GM21717 (cell line): ENCODE measurements around the gene SYPL1.

Experiments
- ATAC-seq: cut with Tn5 transposase; IDR thresholded peaks from one replicate; pipeline ENCODE4 v1.9.1; 2021; ENCODE audit warnings: mild to moderate bottlenecking, moderate library complexity; ENCODE audit not compliant: unreplicated experiment

The SYPL1 gene

GRCh38 chr7:106122713-106123112, 10.6 kb upstream of the SYPL1 start:
- ATAC-seq = no peak

DNA sequence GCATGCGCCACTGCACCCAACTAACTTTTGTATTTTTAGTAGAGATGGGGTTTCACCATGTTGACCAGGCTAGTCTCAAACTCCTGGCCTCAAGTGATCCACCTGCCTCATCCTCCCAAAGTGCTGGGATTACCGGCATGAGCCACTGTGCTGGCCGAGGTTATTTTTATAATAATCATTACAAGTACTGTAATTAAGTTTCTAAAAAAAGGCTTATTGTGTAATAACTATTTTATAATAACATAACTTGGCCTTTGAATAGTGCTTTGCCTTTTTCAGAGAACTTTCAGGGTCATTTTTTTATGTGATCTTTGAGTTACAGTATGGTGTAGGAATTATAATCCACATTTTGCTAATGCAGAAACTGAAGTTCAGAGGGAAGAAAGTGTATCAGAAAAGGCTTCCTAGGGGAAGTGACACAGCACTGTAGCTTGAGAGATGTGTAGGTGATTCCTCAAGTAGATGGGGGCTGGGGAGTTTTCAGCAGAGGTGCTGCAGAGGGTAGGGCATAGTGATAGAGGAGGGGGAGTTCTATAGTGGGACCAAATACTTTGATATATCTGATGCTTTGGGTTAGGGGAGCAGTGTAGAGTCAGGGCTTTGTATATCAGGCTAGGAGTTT, 9.2 kb upstream of the SYPL1 start:
- ATAC-seq = no peak

- no peak for ATAC-seq
Observed at GRCh38 chr7:106120500-106120899, 8.4 kb upstream of the SYPL1 start.

DNA sequence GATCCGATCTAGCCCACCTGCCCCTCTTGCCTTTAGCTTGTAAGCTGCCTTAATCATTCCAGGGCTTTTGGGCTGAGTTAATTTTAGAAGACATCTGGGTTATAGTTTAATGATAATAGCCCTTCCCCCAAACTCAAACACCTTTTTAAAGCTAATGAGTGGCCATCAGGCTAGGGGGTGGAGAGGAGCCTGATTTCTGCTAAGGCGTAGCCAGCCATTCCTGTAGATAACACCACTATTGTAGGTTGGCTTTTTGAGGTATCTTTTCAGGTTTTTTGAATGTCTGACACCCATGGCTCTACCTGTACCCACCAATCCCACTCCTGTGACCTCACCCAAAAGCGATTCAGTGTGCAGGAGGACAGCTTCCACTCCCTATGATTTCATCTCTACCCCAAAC, 7.6 kb upstream of the SYPL1 start:
- ATAC-seq = no peak

DNA sequence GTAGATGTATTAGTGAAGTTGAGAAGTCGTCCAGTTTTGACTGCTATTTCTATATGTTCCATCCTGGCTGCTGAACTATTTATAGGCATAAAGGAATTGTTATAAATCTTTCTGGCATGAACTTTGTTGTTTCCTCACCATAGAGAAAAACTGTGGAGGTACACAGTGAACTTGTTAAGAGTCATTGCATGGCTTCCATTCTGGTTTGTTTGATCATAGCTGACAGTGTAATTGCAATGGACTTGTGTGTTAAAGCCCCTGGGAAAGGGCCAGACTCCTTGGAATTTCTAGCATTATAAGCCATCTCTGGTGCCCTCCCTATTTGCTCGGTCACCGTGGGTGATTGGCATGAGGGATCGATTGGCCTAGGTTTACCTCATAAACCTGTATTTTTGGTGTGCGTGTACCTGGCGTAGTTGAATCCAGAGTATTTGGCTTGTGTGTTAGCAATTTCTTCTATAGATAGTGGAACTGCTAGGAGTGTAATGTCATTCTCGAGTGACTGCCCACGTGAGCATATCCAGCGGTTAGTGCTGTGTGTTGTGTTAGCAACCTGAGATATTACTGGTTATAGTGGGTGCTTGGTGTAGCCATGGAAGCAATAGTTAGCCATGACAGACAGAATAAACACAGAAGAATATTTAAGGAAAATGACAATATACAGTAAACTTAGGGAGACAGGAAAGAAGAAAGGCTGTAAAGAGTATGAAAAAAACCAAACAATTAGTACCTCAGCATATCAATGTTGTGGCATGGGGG, 5.9 kb upstream of the SYPL1 start:
- no peak for ATAC-seq

GRCh38 chr7:106116161-106116704, 4.1 kb upstream of the SYPL1 start:
- ATAC-seq = no peak

DNA sequence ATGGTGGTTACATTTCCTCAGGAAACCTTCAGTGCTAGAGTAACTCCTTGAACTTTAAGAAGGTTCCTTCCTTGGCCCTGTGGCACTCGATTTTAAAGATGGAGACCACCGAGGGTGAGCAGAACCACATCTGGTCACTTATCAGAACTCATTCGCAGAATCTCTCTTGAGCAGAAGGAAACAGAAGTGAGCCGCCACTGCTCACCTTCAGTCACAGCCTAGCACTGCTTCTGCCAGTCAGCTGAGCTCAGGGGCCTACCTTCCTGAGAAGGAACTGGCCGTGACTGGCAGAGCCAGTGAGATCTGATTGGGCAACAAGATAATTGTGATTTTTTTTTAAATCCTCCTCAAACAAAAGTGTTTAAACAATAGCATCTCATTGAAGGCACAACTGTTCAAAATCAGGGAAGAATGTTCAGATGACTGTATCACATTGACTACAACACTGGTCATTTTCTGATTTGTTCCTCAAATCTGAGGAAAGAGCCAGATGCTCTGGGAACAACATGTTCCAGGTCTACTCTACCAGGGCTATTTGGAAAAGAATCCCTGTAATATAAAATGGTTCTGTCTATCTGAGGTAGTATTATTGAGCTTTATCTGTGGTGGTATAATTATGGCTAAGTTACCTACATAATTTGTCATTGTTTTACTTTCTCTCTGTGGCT, 2.7 kb upstream of the SYPL1 start:
- no peak for ATAC-seq

DNA sequence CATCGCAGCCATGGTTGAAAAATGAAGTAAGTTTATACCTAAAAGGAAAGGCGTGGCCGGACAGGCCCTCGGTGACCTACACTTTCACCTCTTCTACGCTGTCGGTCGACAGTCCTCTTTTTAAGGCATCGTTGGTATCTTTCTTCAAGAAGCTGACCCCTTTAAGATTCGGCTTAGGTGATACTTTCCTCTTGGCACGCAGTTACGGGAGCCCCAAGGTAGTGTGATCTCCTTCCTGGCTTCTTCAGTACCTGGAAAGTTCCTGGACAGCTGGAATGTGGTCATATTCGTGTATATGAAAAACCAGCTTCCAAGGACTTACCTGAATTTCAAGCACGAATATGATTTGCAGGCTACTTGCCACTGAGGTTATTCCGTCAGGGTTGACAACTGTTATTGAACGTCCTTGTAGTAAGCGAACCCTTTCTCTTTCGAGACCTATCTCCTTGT, 885 bp upstream of the SYPL1 start:
- ATAC-seq = no peak

DNA sequence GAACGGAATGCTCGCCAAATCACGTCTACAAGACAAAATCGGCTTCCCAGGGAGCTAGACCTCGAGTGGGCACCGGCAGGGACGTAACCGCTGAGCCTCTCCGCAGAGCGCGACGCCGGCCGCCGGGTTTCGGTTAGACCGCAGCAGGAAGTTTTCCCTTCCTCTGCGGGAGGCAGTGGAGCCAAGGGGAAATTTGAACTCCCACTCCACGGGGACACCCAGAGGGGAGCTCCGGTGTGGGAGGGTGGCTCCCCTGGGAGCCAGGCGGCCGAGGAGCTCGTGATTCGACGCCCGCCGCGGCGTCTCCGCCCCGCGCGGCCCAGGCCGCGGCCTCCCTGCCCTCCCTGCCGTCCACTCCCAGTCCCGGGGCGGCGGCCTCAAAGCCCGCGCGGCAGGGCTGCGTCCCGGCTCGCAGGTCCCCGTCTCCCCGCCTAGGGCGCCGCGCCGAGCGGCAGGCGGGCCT, 426 bp downstream of the SYPL1 start:
- ATAC-seq = peak; percentile 27

DNA sequence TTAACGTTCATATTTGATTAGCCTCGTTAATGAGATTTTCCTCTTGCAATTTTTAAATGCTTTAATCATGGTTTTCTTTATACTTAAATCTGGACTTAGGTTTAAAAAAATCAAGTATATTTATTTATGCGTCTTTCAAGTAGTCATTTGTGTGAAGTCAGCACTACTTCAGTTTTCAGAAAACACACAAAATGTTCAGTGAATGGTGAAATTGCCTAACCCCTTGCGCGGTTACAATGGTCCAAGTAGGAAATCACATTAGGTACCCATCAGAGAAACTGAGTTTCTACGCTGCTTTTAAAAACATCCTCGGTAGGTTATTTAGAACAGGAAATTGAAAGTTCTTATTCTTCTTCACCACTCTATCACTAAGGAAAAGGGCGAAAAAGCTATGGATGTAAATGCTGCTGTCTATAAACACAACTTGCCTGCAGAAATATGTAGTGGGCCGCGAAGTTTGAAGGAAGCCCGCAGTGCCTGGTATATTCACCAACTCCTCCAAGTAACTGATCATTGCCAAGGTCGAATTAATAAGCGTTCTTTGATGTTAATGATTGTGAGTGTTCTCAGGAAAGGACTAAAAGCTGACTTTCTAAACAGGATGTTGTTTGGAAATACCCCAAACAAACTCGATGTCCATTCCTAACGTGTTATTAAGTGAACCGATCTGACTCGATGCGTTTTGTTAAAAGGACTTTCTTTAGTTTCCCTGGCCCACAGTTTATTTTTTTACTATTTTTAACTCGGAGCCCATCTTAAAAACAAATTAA, 1.0 kb downstream of the SYPL1 start:
- no peak for ATAC-seq

GRCh38 chr7:106110238-106110560, 1.9 kb downstream of the SYPL1 start:
- no peak for ATAC-seq

GRCh38 chr7:106109521-106110237, 2.4 kb downstream of the SYPL1 start:
- ATAC-seq = no peak

DNA sequence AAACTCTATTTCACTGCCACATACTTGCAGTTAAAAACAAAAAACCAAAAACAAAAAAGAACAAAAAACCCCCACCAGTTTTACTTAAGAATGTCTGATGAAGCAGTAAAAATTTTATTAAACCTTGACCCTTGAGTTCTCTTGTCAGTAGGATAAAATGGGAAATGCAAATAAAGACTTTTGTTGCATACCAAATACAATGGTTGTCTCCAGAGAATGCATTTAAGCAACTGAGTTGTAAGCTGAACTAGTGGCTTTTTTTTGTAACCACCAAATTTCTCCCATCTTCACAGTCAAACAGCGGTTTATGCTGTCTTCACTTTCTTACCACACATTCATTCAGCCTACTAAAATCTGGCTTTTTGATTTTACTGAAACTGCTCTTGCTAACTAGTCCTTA, 3.1 kb downstream of the SYPL1 start:
- no peak for ATAC-seq

- ATAC-seq = no peak
Observed at GRCh38 chr7:106104721-106105260, 7.3 kb downstream of the SYPL1 start.

- no peak for ATAC-seq
Observed at GRCh38 chr7:106102387-106102966, 9.6 kb downstream of the SYPL1 start.

DNA sequence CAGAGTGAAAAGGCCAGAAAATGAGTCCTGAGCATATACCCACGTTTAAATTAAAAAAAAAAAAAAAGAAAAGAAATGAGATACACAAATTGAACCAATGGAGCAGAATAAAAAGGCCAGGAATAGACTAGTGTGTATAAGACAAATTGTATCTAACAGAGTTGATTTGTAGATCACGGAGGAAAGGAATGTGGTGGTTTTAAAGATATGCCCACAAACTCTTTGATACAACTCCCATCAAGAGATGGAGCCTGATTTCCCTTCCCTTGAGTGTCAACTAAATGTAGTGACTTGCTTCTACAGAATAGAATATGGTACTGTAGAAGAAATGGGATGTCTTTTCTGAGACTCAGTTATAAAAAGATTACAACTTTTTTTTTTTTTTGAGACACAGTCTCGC, 10.4 kb downstream of the SYPL1 start:
- ATAC-seq = no peak

DNA sequence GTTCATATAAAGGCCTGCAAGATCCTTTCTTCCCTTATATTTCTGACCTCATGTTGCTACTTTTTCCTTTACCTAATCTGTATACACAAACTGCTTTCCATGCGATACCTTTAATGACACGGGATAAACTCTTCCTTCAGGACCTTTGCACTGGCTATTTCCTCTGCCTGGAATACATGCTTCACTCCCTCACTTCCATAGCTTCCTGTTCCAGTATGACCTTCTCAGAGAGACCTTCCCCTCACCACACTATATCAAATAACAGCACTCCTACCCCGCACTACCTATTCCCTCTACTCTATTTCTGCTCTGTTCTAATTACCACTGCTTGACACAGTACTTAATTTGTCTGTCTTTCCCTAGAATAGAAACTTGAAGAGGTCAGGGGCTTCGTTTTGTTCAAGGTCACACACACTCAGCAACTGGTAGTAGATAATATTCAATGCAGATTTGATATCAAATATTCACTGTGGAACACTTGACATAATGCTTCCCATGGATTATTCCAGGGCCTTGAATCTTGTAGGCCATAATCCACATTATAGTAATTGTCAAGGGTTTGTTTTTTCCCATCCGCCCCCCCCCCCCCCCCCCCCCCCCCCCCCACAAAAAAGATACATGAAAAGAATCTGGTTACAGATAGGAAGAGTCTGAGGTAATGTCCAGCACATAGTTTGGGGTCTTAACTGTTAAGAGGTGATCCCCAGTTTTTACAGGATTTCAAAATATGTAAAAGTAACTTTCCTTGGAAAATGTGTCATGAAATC, 11.1 kb downstream of the SYPL1 start:
- no peak for ATAC-seq

DNA sequence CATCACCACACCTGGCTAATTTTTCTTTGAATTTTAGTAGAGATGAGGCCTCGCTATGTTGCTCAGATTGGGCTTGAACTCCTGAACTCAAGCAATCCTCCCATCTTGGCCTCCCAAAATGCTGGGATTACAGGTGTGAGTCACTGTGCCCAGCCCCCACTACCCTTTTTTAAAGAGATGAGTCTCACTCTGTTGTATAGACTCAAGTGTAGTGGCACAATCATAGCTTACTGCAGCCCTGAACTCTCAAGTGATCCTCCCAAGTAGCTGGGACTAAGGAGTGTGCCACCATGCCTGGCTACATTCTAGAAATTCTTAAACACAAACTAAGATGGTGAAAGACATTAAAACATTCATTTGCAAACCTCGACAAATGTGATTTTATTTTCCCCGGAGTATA, 12.6 kb downstream of the SYPL1 start:
- no peak for ATAC-seq

- no peak for ATAC-seq
Observed at GRCh38 chr7:106098889-106099288, 13.2 kb downstream of the SYPL1 start.
